OCI-LY3 (cell line): Measurements from ENCODE around the gene VTI1A.
"Not testable (repeated sequence)": the region's sequence is repeated elsewhere in the genome, so short reads cannot be mapped to it uniquely, and the experiment has no call there.

Experiments used
- H2AFZ ChIP-seq: fragments of 200-600, 300-600 bp; shearing (Covaris generic); 2 replicates; pipeline ENCODE4 v1.6.0; 2014; ENCODE audit warnings: antibody characterized with exemption, low read depth, low read length
- H3K27ac ChIP-seq: fragments of 200-600, 300-600 bp; sonication (generic); 2 replicates; pipeline ENCODE4 v1.5.1; 2014; ENCODE audit warnings: mild to moderate bottlenecking, low read length, moderate library complexity, mixed read lengths
- H3K27me3 ChIP-seq: fragments of 200-600, 300-600 bp; sonication (generic); 2 replicates; pipeline ENCODE4 v1.6.1; 2014; ENCODE audit warnings: low read depth, low read length, mixed read lengths
- H3K36me3 ChIP-seq: fragments of 200-600, 300-600 bp; sonication (generic); replicated peaks from 2 replicates; pipeline ENCODE3; 2014; ENCODE audit warnings: low read depth, low read length, mixed read lengths
- H3K4me1 ChIP-seq: fragments of 300-600, 200-600 bp; sonication (generic); 2 replicates; pipeline ENCODE4 v1.6.1; 2014; ENCODE audit warnings: low read length, mixed read lengths
- H3K4me2 ChIP-seq: fragments of 200-600, 300-600 bp; sonication (generic); 2 replicates; pipeline ENCODE4 v1.6.1; 2014; ENCODE audit warnings: low read length, mixed read lengths
- H3K4me3 ChIP-seq: fragments of 300-600, 200-600 bp; sonication (generic); 2 replicates; pipeline ENCODE4 v1.5.1; 2014; ENCODE audit warnings: antibody characterized with exemption, mild to moderate bottlenecking, low read length, moderate library complexity
- H3K79me2 ChIP-seq: fragments of 300-600, 200-600 bp; shearing (Covaris generic); 2 replicates; pipeline ENCODE4 v1.6.1; 2014; ENCODE audit warnings: mild to moderate bottlenecking, low read length, mixed read lengths
- H3K9ac ChIP-seq: fragments of 300-600, 200-600 bp; shearing (Covaris generic); 2 replicates; pipeline ENCODE4 v1.6.0; 2014; ENCODE audit warnings: mild to moderate bottlenecking, low read length, moderate library complexity
- H3K9me3 ChIP-seq: fragments of 200-600, 300-600 bp; shearing (Covaris generic); 2 replicates; pipeline ENCODE4 v1.6.1; 2014; ENCODE audit warnings: low read length, mixed read lengths; ENCODE audit not compliant: insufficient read depth
- H4K20me1 ChIP-seq: fragments of 200-600, 300-600 bp; sonication (generic); 2 replicates; pipeline ENCODE4 v1.6.1; 2016; ENCODE audit warnings: low read length, mixed read lengths; ENCODE audit not compliant: insufficient read depth
- EZH2phosphoT487 ChIP-seq: fragments of 200-600 bp; shearing (Covaris generic); IDR thresholded peaks from 2 replicates; pipeline ENCODE4 v1.6.1; 2018; ENCODE audit warnings: antibody characterized with exemption, mixed run types, low read depth
- TF ChIP-seq, protein P1 (sequence below): fragments of 200-600, 300-600 bp; sonication (generic); IDR thresholded peaks from 2 replicates; pipeline ENCODE4 v1.5.1; 2014; ENCODE audit warnings: antibody characterized with exemption, low read length, low read depth

VTI1A gene

DNA sequence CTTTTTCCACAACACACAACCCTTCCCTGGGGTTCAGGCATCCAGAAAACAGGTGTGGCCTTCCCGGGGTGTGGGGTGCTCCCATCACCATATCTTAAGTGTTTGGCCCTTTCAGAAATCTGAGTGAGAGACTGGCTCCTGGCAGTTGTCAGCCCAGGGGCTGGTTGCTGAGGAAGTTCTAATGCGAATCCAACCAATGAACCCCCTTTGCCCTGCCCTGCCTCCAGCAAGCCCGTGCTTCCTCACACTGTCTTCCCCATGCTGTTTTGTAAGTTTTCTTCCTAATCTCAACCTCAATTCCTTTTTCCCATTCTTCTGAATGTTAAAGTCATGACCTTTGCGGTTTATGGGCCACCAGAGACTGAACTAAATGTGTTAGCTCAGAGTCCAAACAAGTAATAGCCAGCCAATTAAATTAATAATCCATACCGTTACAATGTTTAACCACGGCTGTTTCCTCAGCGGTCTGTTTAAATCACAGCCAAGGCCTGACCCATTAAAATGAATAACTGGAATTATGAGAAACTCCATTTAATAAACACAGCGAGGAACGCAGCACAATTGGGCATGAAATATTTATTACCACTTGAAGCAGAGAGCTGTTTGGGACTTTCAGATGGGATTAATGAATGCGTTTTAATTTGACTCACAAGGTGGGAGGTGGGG lies 412.1 kb downstream of the VTI1A start:
- Histone ChIP-seq H3K27ac (no peak overlapping the region), H3K27me3 (no peaks in the 10 kb centered on the region), H2AFZ (no peak overlapping the region), H3K36me3 (no peaks in the 10 kb centered on the region), H3K4me2 (no peak overlapping the region), H3K4me1 (no peaks in the 10 kb centered on the region), H4K20me1 (no peaks in the 10 kb centered on the region), H3K79me2 (no peaks in the 10 kb centered on the region), H3K9ac (no peak overlapping the region), H3K4me3 (no peak overlapping the region), H3K9me3 (no peaks in the 10 kb centered on the region)
- TF ChIP-seq, protein P1, sequence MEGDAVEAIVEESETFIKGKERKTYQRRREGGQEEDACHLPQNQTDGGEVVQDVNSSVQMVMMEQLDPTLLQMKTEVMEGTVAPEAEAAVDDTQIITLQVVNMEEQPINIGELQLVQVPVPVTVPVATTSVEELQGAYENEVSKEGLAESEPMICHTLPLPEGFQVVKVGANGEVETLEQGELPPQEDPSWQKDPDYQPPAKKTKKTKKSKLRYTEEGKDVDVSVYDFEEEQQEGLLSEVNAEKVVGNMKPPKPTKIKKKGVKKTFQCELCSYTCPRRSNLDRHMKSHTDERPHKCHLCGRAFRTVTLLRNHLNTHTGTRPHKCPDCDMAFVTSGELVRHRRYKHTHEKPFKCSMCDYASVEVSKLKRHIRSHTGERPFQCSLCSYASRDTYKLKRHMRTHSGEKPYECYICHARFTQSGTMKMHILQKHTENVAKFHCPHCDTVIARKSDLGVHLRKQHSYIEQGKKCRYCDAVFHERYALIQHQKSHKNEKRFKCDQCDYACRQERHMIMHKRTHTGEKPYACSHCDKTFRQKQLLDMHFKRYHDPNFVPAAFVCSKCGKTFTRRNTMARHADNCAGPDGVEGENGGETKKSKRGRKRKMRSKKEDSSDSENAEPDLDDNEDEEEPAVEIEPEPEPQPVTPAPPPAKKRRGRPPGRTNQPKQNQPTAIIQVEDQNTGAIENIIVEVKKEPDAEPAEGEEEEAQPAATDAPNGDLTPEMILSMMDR: no peak
- no peak for TF ChIP-seq EZH2phosphoT487

GRCh38 chr10:112859793-112860192 lies 412.8 kb downstream of the VTI1A start:
- H3K27me3 ChIP-seq: no peaks in the 10 kb centered on the region
- no peaks in the 10 kb centered on the region for H3K9me3 ChIP-seq
- no peak overlapping the region for H2AFZ ChIP-seq
- H3K36me3 ChIP-seq: no peaks in the 10 kb centered on the region
- H3K9ac ChIP-seq: no peak overlapping the region
- no peak overlapping the region for H3K4me3 ChIP-seq
- H3K4me2 ChIP-seq: no peak overlapping the region
- no peaks in the 10 kb centered on the region for H4K20me1 ChIP-seq
- no peaks in the 10 kb centered on the region for H3K79me2 ChIP-seq
- no peaks in the 10 kb centered on the region for H3K4me1 ChIP-seq
- TF ChIP-seq, protein P1: no peak
- TF ChIP-seq EZH2phosphoT487: no peak
- no peak overlapping the region for H3K27ac ChIP-seq

DNA sequence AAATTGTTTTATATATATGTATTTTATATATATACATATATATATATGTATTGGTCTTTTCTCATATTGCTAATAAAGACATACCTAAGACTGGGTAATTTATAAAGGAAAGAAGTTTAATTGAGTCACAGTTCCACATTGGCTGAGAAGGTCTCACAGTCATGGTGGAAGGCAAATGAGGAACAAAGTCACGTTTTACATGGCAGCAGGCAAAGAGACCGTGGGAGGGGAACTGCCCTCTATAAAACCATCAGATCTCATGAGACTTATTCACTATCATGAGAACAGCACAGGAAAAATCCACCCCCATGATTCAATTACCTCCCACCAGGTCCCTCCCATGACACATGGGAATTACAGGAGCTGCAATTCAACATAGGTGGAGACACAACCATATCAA lies 416.4 kb downstream of the VTI1A start:
- not testable (repeated sequence) for H3K36me3 ChIP-seq, H3K4me3 ChIP-seq, H3K27me3 ChIP-seq, H3K79me2 ChIP-seq, H3K4me2 ChIP-seq, H3K9ac ChIP-seq, H4K20me1 ChIP-seq, H3K9me3 ChIP-seq, H3K4me1 ChIP-seq, H2AFZ ChIP-seq, H3K27ac ChIP-seq
